GM19351 (cell line): ENCODE measurements around the gene FNDC3B.
A peak's percentile ranks its signal among the peaks of the same experiment; 100 is the strongest.
"Not testable (repeated sequence)": the region's sequence is repeated elsewhere in the genome, so short reads cannot be mapped to it uniquely, and the experiment has no call there.

Experiments used
- ATAC-seq: cut with Tn5 transposase; IDR thresholded peaks from one replicate; pipeline ENCODE4 v1.9.1; 2021; ENCODE audit warnings: mild to moderate bottlenecking, moderate library complexity; ENCODE audit not compliant: unreplicated experiment

Gene FNDC3B

DNA sequence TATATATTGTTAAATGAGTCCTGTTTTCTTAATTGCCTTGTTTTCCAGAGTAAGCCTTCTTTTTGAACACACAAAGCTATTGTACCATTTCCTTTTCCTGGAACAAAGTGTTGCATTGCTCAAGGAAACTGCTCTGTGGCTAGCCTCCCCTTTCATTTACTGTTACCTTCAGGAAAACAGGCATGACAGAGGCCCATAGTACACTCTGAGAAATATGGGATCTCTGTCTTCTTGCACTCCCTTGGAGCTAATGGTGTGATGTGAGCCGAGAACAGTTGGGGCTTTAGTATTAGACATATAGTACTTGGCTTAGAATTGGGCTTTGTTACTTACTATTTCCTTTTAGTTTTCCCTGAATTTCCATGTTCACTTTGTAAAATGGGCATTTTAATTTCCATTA, 215.2 kb downstream of the FNDC3B start:
- no peak for ATAC-seq

DNA sequence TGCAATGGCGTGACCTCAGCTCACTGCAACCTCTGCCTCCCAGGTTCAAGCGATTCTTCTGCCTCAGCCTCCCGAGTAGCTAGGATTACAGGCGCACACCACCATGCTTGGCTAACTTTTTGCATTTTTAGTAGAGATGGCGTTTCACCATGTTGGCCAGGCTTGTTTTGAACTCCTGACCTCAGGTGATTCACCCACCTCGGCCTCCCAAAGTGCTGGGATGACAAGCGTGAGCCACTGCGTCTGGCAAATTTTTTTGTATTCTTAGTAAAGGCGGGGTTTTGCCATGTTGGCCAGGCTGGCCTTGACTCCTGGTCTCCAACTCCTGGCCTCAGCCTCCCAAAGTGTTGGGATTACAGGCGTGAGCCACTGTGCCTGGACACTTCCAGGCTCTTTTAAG, 215.9 kb downstream of the FNDC3B start:
- ATAC-seq = not testable (repeated sequence)

DNA sequence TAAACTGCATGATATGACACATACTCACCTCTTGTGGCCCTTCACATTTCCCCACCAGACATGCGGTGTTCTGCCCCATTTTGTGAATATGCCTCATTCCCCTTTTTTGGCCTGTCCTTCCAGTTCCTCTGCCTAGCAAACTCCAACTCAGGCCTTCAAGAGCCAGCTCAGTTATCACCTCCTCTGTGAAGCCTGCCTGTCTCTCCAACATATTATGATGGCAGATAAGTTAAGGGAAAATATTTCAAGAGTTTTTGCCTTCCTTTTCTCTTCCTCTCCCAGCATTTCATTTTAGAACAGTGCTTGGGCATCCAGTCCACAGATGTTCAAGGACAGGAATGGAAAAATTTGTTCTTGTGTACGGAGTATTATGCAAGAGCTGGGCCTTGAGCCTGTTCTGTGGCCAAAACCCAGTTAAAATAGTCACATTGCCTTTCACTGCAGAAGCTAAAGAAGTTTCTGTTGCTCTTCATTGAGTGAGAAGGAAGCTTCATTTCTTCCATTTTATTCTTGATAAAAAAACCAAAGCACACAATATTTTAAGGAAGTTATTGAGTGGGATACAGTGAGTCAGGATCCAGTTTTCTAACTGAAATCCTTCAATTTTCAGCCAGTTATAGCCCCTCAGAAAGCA, 216.8 kb downstream of the FNDC3B start:
- ATAC-seq = no peak

DNA sequence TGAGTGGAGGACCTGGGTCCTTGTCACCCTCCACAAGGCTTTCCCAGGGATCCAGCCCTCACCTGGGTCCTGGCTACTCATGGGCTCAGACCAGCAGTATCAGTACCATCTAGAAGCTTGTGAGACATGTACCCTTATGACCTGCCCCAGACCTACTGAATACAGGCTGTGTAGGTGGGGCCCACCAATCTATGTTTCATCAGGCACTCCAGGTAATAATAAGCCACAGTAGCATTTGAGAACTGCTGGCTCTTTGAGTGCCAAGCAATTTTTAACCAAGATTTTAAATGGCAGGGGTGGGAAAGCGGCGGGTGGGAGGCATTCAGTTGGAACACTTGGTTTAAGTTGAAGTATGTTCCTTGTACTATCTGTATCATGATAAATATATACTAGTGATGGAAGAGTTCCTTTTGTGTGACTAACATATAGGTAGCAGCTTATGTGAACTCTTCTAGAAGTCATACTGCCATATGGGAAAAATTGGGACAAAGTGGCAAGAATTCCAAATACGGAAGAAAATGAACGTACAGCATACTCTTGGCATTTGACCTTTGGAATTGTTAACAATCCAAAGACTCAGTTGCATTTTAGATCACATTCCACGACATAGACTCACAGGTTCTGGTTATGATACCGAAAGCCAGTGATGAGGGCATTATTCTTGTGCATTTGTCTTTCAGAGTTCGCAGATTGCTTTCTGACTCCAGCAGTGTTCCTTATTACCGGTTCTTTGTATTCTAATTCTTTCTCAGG, 218.4 kb downstream of the FNDC3B start:
- no peak for ATAC-seq

DNA sequence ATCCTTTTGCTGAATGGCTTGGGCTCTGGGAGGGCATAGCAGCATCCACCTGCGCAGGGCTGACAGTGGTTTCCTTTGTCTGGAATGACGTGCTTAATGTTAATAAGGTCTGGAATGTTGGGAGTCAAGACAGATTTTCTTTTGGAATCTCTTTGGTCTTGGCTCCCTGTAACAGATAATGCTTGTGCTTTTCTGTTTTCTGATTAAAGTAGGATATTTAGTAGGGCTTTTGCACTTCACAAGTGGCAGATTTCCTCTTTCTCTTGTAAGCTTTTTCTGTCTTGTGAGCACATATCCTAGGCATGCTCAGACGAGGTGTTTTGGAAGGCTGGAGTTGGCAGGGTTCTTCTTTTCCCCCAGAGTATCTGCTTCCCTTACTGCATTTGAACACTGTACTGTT, 219.2 kb downstream of the FNDC3B start:
- ATAC-seq = no peak

DNA sequence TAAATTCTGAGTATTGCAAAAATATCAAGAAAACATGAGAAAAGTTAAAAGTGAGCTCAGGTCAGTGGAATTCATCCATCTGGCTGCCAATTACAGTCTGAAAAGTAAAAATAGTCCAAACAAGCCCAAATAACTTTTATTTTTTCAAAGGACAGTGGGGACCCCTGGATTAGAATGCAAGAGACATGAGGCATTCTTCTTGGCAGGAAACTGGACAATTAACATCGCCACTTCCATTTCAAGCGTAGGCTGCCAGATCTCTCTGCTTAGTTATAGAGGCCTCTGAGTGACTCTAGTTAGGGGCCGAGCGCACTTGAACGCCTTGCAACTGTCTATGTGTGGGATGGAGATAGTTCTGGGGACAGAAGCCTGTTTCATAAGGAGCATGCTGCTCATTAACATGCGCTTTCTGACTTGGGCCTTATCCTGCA, 219.7 kb downstream of the FNDC3B start:
- ATAC-seq = no peak

DNA sequence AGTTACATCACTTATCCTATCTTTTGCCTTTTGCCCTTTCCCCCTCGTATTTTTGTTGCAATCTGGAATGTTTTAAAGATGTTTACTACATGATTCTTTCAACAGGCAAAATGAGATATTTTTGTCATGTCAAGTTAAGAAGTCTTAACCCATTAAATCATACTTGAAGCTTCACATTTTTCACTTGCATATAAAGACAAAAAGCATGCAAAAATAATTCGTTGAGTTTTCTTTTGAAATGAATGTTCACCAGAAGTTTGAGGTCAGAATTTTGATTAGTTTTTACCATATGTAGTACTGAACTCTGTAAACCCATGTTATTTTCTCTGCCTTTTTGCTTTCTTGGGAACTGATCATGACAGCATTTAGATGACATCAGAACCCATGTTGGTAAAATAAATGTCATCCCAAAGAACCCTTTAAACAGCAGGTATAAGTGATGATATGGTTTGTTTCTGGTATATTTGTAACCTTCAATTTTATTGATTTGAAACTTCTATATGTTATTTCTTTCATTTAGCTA, 220.4 kb downstream of the FNDC3B start:
- no peak for ATAC-seq

DNA sequence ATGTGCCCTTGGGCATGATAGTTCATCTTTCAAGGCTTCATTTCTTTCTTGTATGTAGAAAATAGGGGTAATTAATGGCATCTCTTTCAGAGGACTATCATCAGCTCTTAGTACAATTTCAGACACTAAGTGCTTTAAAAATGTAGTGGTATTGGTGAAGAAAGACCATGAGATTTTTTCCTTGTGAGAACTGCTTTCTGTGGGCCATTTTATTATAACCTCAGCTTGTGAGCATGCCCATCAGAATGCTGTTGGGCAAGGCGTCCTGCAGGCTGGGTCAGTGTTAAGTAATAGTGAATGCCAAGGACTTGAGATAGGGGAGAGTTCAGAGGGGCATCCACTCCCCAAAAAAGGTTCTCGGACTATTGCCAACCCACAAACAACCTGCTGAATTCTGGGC, 221.0 kb downstream of the FNDC3B start:
- ATAC-seq = no peak

DNA sequence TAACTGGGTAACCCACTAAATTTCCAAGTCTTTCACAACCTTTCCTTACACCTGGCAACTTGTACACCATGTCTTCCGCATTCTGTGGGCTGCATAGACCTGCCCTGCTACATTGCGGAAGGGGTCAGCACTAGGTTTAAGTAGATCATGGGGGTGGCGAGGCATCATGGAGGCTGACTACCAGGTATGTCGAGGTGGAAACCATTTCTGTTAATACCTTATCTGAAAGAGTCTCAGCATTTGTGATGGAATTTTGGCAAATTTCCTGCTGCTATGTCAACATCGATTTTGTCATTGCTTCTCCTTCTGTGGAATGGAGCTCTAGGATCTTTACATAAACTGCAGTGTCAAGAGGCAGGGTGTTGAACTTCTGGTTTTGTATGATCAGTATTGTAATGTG, 221.7 kb downstream of the FNDC3B start:
- ATAC-seq = no peak

DNA sequence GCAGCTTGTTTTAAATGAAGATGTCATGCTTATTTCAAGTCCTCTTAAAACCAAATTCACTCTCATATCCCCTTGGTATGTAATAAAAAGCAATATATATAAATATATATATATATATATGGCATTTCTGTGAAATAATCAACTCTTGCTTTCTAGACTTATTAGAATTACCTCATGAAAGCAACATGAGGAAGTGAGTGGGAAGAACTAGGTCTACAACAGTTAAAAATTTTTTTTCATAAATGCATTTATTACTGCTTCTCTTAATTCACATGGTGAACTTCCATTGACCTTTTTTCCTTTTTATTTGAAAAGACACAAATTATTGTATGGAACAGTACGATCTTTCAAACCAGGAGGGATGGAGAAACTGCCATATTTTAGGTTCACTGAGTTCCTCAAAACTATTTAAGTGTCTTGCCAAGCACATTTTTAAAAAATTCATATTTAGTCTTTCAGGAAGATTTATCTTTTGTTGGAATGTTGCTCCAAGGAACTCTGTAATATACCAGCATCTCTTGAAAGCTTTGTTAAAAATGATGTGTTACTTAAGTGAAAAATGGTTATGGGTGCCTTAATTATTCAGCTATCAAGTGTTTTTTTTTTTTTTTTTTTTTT, 223.7 kb downstream of the FNDC3B start:
- no peak for ATAC-seq

DNA sequence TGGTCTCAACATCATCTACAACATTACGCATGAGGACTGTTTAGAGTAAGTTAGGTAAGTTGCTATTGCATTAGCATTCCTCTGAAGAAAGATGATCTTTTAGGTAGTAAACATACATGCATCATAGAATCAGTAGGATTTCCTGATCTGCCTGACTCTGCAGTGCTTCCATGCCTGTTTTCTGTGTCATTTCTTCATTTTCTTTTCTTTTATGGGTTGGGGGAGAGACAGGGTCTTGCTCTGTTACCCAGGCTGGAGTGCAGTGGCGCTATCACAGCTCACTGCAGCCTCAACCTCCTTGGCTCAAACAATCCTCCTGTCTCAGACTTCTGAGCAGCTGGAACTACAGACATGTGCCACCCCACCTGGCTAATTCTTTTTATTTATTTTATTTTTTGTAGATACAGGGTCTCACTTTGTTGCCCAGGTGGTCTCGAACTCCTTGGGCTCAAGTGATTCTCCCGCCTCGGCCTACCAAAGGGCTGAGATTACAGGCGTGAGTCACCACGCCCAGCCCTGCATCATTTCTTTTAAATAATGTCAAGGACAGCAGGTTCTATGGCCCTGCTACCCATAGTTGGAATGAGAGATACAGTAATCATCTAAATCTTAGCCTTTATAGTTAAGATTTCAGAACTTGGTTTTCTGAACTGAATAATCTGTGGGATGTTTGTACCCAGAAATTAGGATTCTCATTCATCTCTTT, 224.6 kb downstream of the FNDC3B start:
- ATAC-seq = no peak

DNA sequence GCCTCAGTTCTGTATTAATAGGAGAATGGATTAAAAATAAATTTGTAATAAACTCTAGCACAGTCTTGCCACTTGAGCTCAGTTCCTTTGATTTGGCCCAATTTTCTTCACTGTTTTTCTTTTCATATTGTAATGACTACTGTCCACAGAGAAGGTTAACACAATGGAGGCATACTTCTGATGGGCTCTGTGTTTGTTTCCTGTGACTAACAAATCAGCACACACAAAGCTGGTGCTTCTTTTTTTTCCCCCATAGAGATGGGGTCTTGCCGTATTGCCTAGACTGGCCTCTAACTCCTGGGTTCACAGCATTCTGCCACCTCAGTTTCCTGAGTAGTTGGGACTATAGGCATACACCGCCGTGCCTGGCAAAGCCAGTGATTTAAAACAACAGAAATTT, 226.7 kb downstream of the FNDC3B start:
- no peak for ATAC-seq

DNA sequence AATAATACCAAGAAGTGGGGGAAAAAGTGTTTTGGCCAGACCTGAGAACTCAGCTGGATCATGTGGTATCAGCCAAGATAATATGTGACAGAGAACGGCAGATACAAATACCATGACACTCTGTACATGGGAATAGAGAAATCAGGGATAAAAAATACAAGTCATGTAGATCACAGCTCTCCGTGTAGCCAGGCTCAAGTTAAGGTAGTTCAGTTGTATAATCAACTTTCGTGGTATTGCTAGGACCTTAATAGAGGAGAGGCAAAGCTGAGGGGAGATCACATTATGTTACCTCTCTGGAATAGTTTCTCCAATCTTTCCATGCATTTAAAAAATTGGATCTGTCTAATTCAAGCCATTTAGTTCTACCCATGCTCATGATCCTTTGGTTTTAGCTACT, 229.0 kb downstream of the FNDC3B start:
- no peak for ATAC-seq

DNA sequence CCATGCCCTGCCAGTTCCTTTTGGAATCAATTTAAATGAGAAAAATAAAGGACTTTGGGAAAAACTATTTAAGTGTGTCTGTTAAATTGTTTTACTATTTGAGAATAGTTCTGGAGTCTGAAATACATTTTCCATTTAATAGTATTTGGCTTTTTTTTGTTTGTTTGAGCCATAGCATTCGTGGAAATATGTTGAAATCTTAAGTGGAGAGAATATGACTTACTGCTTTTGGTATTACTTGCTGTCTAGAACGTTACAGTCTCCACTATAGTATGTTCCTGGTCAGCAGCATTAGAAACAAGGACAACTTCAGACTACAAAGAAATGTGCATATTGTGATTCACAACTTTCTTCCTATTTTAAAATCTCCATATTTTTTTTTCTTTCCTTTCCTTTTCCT, 229.5 kb downstream of the FNDC3B start:
- ATAC-seq = no peak

DNA sequence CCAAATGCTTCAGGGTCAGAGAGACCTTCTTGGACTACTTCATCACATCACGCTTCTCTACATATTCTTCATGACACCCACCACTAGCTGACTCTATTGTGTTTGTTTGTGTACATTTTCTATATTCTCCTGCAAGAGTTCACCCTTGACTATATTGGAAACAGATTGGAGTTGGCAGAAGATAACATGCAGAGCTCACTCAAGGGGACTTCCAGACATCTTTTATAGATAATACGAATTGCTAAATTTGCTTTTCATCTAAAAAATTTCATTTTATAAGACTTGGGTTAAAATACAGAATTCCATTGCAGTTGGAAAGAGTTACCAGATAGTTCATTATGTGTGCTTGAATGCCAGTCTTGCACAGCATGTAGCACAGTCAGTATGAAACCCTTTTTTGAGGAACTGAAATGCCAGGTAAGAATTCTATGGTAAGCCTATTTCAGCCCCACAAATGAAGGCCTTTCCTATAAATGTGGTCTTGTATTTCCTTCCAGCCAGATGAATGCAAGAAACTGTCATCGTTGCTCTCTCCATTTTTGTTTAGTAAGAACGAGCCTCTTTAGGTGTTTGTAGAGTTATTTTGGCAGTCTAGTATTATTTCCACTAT, 231.3 kb downstream of the FNDC3B start:
- ATAC-seq = peak; percentile 99

DNA sequence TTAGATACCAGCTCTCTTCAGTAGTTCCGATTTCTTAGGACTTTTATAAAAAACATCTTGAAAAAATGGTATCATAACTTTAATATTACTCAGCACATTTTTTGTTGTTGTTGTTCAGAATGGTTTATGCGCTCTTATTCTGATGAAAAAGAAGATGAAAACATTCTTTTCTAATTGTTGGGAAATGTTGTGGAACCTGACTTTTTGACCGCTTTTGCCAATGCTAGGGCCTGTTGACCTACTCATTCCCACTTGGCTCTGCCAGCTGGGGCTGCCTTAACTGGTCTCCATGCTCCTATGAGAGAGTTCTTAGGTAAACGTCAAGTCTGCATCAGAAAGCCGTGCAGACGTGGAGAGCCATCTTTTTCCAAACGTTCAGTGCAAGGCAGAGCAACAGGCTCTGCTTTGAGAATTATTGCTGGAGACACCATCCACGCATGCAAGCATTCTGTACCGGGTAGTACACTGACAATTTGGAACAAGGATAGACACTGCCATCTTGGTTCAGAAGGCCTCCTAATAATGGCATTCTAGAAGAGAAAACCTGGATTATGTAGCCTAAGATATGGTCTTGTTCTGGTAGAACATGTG, 232.1 kb downstream of the FNDC3B start:
- no peak for ATAC-seq

DNA sequence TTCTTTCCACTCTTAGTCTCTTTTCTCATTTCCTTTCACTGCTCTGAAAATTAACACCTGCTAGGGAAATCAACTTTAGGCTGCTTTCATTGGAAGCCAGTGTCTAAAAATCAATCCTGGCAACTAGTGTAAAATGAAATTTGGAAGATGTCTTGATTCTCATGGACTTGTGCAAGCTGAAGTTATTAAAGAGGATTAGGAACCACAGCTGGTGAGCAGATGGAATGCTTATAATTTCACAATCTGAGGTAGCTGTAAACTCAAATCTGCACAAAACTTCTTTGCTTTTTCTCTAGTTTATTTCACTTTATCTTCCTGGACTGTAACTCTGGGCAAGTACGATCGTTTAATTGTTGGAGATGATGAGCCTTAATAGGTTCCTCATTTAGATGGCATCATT, 233.3 kb downstream of the FNDC3B start:
- no peak for ATAC-seq

DNA sequence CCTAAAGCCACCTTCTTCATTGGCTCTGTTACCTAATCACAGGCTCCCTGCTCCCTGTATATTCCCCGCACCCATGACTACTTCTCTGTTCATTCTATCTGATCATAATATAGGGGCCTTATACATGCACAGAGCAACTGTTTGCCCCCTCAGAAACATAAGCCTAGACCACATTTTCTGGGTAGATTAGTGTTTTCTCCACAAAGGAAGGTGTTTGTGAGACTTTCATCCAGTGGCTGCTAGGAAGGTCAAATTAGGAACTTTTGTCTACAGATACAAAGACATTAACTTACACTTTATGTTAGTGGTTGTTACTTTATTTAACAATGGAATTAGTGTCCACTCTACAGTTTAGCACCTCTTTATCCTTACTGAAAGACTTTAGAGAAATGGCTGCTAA, 234.0 kb downstream of the FNDC3B start:
- no peak for ATAC-seq

DNA sequence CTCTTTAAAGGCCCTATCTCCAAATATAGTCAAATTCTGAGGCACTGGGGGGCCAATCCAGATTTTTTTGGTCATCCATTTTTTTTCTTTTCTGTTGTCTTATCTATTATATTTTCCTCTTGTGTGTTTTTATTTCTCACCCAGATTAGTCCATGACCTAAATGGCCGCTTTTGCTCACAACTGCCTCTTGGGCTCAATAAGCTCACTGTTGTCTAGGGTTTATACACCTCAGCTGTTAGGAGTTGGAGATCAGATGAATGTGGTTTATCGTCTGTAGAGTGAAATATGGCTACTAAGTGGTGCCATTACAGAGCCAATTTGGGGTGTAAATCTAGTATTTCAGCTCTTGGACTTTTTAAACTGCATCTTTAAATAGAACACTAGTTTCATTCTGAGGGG, 235.5 kb downstream of the FNDC3B start:
- no peak for ATAC-seq

DNA sequence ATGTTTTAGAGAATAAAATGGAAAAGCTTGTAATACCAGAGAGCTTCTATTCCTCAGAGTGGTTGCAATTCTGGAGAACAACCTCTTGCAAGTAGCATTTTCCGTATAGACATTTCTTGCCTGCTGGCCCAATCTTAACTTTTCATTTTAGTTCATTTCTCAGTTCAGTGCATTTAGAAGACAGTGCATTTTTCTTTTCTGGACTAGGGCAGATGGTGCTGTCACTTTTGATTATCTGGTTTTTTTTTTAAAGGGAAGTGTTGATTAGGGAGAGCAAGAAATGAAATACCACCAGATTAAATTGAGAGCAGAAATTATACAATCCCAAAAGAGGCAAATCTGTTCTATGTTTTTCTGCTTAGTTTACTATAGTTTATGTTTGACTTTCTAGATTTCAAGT, 236.2 kb downstream of the FNDC3B start:
- ATAC-seq = no peak

DNA sequence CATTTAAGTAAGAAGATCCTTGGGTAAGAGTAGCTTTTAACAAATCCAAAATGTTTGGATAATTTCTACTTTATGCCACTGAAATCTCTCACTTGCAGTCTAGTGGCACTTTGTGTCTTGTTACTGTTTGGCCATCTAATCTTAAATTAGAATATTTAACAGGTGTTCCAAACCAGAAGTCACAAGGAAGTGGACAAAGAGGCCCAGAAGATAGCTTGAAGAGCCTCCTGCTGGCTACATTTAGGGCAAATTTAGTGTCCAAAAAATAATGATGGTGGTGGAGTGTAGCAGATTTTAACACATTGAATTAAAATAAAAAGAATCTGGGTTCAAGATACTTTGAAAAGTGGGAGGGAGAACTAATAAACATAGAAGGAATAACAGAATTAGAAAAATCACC, 236.7 kb downstream of the FNDC3B start:
- no peak for ATAC-seq
